A549 (cell line): Measurements from ENCODE around the gene PSMC3IP. TPM values are rescaled to one million over a fixed set of nuclear protein-coding genes. Genes with fewer than 3 reads are reported as not detected.

ENCODE experiments used
- ATAC-seq, 2 experiments: fragments of 200-7000 bp in 1 of 2; fragments of >200 bp in 1 of 2; cut with Nextera tagmentation in 1 of 2; cut with Tn5 transposase in 1 of 2; 3 replicates each; pipeline versions ENCODE4 v1.8.0 to v1.9.1; 2018 to 2020; ENCODE audit warnings: mild to moderate bottlenecking in 1 of 2, moderate library complexity in 1 of 2
- CTCF ChIA-PET: fragments of 300-600 bp; sonication (Branson Sonifier 250); formaldehyde crosslinking; extraction: SDS; loops from one replicate; lab custom pipeline; 2021; ENCODE audit warnings: antibody characterized with exemption, inconsistent platforms; lab: Yijun Ruan, JAX
- POLR2A ChIA-PET: fragments of 350-600 bp; formaldehyde crosslinking; extraction: SDS; loops from one replicate; lab custom pipeline; 2021; ENCODE audit warnings: antibody characterized with exemption, inconsistent platforms; lab: Yijun Ruan, JAX
- DNase-seq, 2 experiments: peaks; one replicate each; pipeline versions ENCODE4 v3.0.0 to v3.0.0-alpha.2; 2011 to 2016; ENCODE audit warnings: low read depth in 1 of 2, low spot score in 1 of 2
- FAIRE-seq: peaks from 2 replicates; lab custom pipeline; 2011; peaks lifted over from hg19 to GRCh38; lab: Jason Lieb, UNC
- H3K27ac ChIP-seq, 2 experiments: fragments of >200 bp; sonication (Bioruptor Twin); formaldehyde crosslinking; 3 replicates each; pipeline ENCODE4 v1.5.1; 2016 to 2017
- H3K4me1 ChIP-seq: fragments of >200 bp; sonication (Bioruptor Twin); formaldehyde crosslinking; 3 replicates; pipeline ENCODE4 v1.6.1; 2016
- H3K4me2 ChIP-seq: fragments of >200 bp; sonication (Bioruptor Twin); formaldehyde crosslinking; 3 replicates; pipeline ENCODE4 v1.6.1; 2016
- H3K4me3 ChIP-seq: fragments of >200 bp; sonication (Bioruptor Twin); formaldehyde crosslinking; 3 replicates; pipeline ENCODE4 v1.5.1; 2016
- H3K9me3 ChIP-seq: fragments of >200 bp; sonication (Bioruptor Twin); formaldehyde crosslinking; 3 replicates; pipeline ENCODE4 v1.6.1; 2016
- BCL3 ChIP-seq: fragments of >200 bp; sonication (Bioruptor Twin); formaldehyde crosslinking; IDR thresholded peaks from 3 replicates; pipeline ENCODE4 v1.6.1; 2016
- CTCF ChIP-seq: fragments of >200 bp; sonication (Bioruptor Twin); formaldehyde crosslinking; IDR thresholded peaks from 3 replicates; pipeline ENCODE4 v1.5.1; 2016
- E2F6 ChIP-seq: IDR thresholded peaks from 2 replicates; pipeline ENCODE4 v1.6.1; 2012; ENCODE audit warnings: low read depth, borderline replicate concordance
- HOXB5 ChIP-seq: fragments of 250-450 bp; sonication (Bioruptor Pico); IDR thresholded peaks from 2 replicates; pipeline ENCODE4 v1.5.0; 2020; ENCODE audit warnings: mild to moderate bottlenecking, moderate library complexity
- JUN ChIP-seq, 2 experiments: fragments of >200 bp; sonication (Bioruptor Twin); formaldehyde crosslinking; IDR thresholded peaks; 2 replicates in 1 of 2; 3 replicates in 1 of 2; pipeline ENCODE4 v1.6.1; 2016 to 2017
- MAX ChIP-seq: IDR thresholded peaks from 2 replicates; pipeline ENCODE4 v1.6.1; 2012
- MYC ChIP-seq: IDR thresholded peaks from 2 replicates; pipeline ENCODE4 v1.6.1; 2012; ENCODE audit warnings: mild to moderate bottlenecking, inconsistent platforms, low read length, improper control_type of control experiment, borderline replicate concordance
- NPAS2 ChIP-seq: fragments of 250-450 bp; sonication (Bioruptor Pico); IDR thresholded peaks from 2 replicates; pipeline ENCODE4 v1.8.0; 2022; ENCODE audit warnings: mild to moderate bottlenecking, moderate library complexity, borderline replicate concordance
- PHF8 ChIP-seq: fragments of 200-600 bp; sonication (generic); IDR thresholded peaks from 2 replicates; pipeline ENCODE4 v1.6.1; 2016; ENCODE audit warnings: low read depth, mild to moderate bottlenecking, antibody characterized with exemption, moderate library complexity, borderline replicate concordance
- POLR2A ChIP-seq: IDR thresholded peaks from 2 replicates; pipeline ENCODE4 v1.6.1; 2012; ENCODE audit warnings: mild to moderate bottlenecking, low read length
- RAD21 ChIP-seq, 2 experiments: fragments of >200 bp in 1 of 2; sonication (Bioruptor Twin) in 1 of 2; formaldehyde crosslinking in 1 of 2; IDR thresholded peaks in 1 of 2; conservative IDR thresholded peaks in 1 of 2; 2 replicates in 1 of 2; 3 replicates in 1 of 2; pipeline ENCODE4 v1.6.1; 2012 to 2018; ENCODE audit warnings: inconsistent platforms in 1 of 2
- RARB ChIP-seq: fragments of 250-450 bp; sonication (Bioruptor Pico); IDR thresholded peaks from 2 replicates; pipeline ENCODE4 v1.8.0; 2021; ENCODE audit warnings: mild to moderate bottlenecking, moderate library complexity
- RFX5 ChIP-seq: fragments of 450-650 bp; IDR thresholded peaks from 2 replicates; pipeline ENCODE4 v1.7.1; 2014; ENCODE audit warnings: antibody characterized with exemption, mild to moderate bottlenecking, moderate library complexity
- RNF2 ChIP-seq: fragments of 200-600 bp; sonication (generic); IDR thresholded peaks from 2 replicates; pipeline ENCODE4 v1.6.1; 2016; ENCODE audit warnings: low read depth, mild to moderate bottlenecking, antibody characterized with exemption, moderate library complexity, borderline replicate concordance
- TP53 ChIP-seq: fragments of 250-450 bp; sonication (Bioruptor Pico); IDR thresholded peaks from 2 replicates; pipeline ENCODE4 v1.5.0; 2021; ENCODE audit warnings: mild to moderate bottlenecking, moderate library complexity
- ZNF302 ChIP-seq: fragments of 250-450 bp; sonication (Bioruptor Pico); IDR thresholded peaks from 2 replicates; pipeline ENCODE4 v1.9.0; 2021; ENCODE audit warnings: inconsistent platforms, mild to moderate bottlenecking, moderate library complexity
- WGBS: methylation state at CpG from one replicate; pipeline ENCODE4 v1.1.6; 2017; ENCODE audit errors: missing lambda C conversion rate; 5-methylcytosine and 5-hydroxymethylcytosine counted together
- polyA plus RNA-seq, 4 experiments: library from polyadenylated mRNA; depleted of rRNA in 3 of 4; stranded (reverse); fragments of >200 nt; fragmentation: RNase III in 1 of 4; extraction: RNeasy Plus Mini Kit Qiagen cat#74134 plus additional on column Dnase treatment in 1 of 4; gene quantifications; 2 replicates in 3 of 4; 3 replicates in 1 of 4; pipeline ENCODE4 v1.2.3, GENCODE V29; 2011 to 2017

Gene PSMC3IP
- polyA plus RNA-seq, 2 of the 4 experiments (the other 2 are of a cell fraction): 26.1 to 37.9 TPM

- FAIRE-seq (no peak), DNase-seq (peak in 1 of 2 experiments; percentile 86), ATAC-seq (peak; percentile 45 to 55)
- ChIA-PET CTCF (interaction anchor here (0.8 to 11.5 kb wide), 17 partner anchors 9 to 595 kb away, joined by 3 to 231 read pairs (median 4); no protein-coding TSS in a partner anchor), POLR2A (interaction anchor here (0.6 to 1.2 kb wide), 3 partner anchors 109 to 254 kb away, joined by 4 to 6 read pairs (median 6); partner anchors contain the start of genes CAVIN1 and STAT5A)
- H3K27ac ChIP-seq: peak overlapping the region; percentile 77 to 85
- TF ChIP-seq HOXB5 (CRISPR knock-in tag) (0 out of 2 replicates have a peak, but pooled peaks have one; percentile 55), POLR2A (peak; percentile 57), PHF8 (0 out of 2 replicates have a peak, but pooled peaks have one; percentile 40), BCL3 (0 out of 3 replicates have a peak, but pooled peaks have one; percentile 28), MAX (peak; percentile 79), MYC (no peak), RARB (CRISPR knock-in tag) (0 out of 2 replicates have a peak, but pooled peaks have one; percentile 40), RFX5 (no peak), CTCF (peak; percentile 50; the same call in 2 of the 3 replicates), NPAS2 (CRISPR knock-in tag) (no peak), E2F6 (peak; percentile 82), RAD21 (conservative IDR thresholded peaks at IDR 0.05 in 1 of 2, IDR thresholded peaks at IDR 0.05 in 1 of 2) (peak; percentile 33 to 52), TP53 (CRISPR knock-in tag) (0 out of 2 replicates have a peak, but pooled peaks have one; percentile 63), JUN (IDR thresholded peaks at IDR 0.05) (peak in 1 of 2 experiments; percentile 82; a peak in 3 of 5 replicates), RNF2 (no peak)
- H3K4me1 ChIP-seq: peaks cover 43% of the 10 kb centered on the region
- peak overlapping the region; percentile 55 for H3K4me3 ChIP-seq
- no peaks in the 10 kb centered on the region for H3K9me3 ChIP-seq
- peak overlapping the region; percentile 72 for H3K4me2 ChIP-seq
- WGBS: 13% methylated on average over 60 of the region's 60 CpGs
Measured at GRCh38 chr17:42531455-42532354, 45.8 kb downstream of the PSMC3IP start.

- DNase-seq (no peak), ATAC-seq (peak in 1 of 2 experiments; percentile 6; a peak in 1 of 6 replicates)
- POLR2A ChIA-PET: interaction anchor here (1.2 kb wide), 1 partner anchor 108 kb away, joined by 4 read pairs; the partner anchor contains the start of gene CAVIN1
Measured at GRCh38 chr17:42530952-42531454, 46.5 kb downstream of the PSMC3IP start.

More at GRCh38 chr17:42530952-42531454, 46.5 kb downstream of the PSMC3IP start:
- FAIRE-seq: no peak
- no peak for TF ChIP-seq ZNF302 (CRISPR knock-in tag)
- CTCF ChIA-PET: interaction anchor here (0.9 to 11.5 kb wide), 10 partner anchors 11 to 349 kb away, joined by 3 to 231 read pairs (median 6); no protein-coding TSS in a partner anchor
- H3K27ac ChIP-seq: peak overlapping the region; percentile 77 to 85
- no peak overlapping the region for H3K4me3 ChIP-seq
- no peaks in the 10 kb centered on the region for H3K9me3 ChIP-seq
- peaks cover 49% of the 10 kb centered on the region for H3K4me1 ChIP-seq
- WGBS: 59% methylated on average over 2 of the region's 2 CpGs
- H3K4me2 ChIP-seq: peak overlapping the region; percentile 72
